ENCODE data around the gene SMIM14. TPM values are rescaled to one million over a fixed set of nuclear protein-coding genes. Genes with fewer than 3 reads are reported as not detected.
"Not testable (repeated sequence)": the region's sequence is repeated elsewhere in the genome, so short reads cannot be mapped to it uniquely, and the experiment has no call there.

SMIM14 gene
- total RNA-seq, 1 experiment from 2014 or later = 48.2 TPM

DNA sequence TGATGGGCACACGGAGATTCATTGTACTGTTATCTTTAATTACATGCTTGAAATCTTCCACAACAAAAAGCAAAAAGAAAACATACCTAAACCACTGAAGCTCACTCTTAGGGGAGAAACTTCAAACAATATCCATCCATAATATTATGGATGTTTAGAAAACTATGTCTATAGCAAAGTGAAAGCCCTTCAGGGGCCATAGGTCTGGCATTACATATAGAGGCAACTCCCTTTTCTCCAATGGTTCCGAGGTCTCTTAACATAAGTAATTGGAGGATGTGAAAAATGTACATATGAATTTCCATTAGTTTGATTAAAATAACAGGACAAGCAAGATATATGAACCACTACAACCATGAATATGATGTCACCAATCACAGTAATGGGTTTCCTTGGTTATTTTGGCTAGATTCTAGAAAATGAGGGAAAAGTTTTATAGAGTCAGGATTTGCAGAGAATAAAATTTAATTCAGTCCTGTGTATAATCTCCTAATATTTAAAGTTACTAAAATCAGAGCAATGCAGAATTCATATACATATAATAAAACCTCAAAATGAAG, 122.2 kb downstream of the SMIM14 start:
- no peaks in the 10 kb centered on the region for H3K9me3 ChIP-seq (ENCODE audit: control insufficient read depth, insufficient read depth, low read depth, low read length)
- peaks cover 15% of the 10 kb centered on the region for H3K36me3 ChIP-seq (ENCODE audit: control insufficient read depth, insufficient read depth, low read length)
- TF ChIP-seq, protein P1, sequence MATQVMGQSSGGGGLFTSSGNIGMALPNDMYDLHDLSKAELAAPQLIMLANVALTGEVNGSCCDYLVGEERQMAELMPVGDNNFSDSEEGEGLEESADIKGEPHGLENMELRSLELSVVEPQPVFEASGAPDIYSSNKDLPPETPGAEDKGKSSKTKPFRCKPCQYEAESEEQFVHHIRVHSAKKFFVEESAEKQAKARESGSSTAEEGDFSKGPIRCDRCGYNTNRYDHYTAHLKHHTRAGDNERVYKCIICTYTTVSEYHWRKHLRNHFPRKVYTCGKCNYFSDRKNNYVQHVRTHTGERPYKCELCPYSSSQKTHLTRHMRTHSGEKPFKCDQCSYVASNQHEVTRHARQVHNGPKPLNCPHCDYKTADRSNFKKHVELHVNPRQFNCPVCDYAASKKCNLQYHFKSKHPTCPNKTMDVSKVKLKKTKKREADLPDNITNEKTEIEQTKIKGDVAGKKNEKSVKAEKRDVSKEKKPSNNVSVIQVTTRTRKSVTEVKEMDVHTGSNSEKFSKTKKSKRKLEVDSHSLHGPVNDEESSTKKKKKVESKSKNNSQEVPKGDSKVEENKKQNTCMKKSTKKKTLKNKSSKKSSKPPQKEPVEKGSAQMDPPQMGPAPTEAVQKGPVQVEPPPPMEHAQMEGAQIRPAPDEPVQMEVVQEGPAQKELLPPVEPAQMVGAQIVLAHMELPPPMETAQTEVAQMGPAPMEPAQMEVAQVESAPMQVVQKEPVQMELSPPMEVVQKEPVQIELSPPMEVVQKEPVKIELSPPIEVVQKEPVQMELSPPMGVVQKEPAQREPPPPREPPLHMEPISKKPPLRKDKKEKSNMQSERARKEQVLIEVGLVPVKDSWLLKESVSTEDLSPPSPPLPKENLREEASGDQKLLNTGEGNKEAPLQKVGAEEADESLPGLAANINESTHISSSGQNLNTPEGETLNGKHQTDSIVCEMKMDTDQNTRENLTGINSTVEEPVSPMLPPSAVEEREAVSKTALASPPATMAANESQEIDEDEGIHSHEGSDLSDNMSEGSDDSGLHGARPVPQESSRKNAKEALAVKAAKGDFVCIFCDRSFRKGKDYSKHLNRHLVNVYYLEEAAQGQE (IDR thresholded peaks at IDR 0.05; ENCODE audit: insufficient read depth in 1 of 2, low read depth in 2 of 2, low read length in 1 of 2) = no peak
- TF ChIP-seq SIN3A (IDR thresholded peaks at IDR 0.05; ENCODE audit: borderline replicate concordance, insufficient read depth, low read depth, low read length) = no peak
- TF ChIP-seq POLR2AphosphoS5 (IDR thresholded peaks at IDR 0.05; ENCODE audit: low read depth, low read length) = no peak
- no peak for TF ChIP-seq TCF7L2 (IDR thresholded peaks at IDR 0.05; ENCODE audit: low read depth, low read length)
- TF ChIP-seq, protein P2, sequence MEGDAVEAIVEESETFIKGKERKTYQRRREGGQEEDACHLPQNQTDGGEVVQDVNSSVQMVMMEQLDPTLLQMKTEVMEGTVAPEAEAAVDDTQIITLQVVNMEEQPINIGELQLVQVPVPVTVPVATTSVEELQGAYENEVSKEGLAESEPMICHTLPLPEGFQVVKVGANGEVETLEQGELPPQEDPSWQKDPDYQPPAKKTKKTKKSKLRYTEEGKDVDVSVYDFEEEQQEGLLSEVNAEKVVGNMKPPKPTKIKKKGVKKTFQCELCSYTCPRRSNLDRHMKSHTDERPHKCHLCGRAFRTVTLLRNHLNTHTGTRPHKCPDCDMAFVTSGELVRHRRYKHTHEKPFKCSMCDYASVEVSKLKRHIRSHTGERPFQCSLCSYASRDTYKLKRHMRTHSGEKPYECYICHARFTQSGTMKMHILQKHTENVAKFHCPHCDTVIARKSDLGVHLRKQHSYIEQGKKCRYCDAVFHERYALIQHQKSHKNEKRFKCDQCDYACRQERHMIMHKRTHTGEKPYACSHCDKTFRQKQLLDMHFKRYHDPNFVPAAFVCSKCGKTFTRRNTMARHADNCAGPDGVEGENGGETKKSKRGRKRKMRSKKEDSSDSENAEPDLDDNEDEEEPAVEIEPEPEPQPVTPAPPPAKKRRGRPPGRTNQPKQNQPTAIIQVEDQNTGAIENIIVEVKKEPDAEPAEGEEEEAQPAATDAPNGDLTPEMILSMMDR (IDR thresholded peaks at IDR 0.05) = no peak
- no peak for DNase-seq (ENCODE audit: low read depth, low spot score)
- ChIA-PET POLR2A (no interaction called here), CTCF (no interaction called here)
- ATAC-seq = no peak
- in situ Hi-C loops (cut with HindIII; ENCODE audit: low pct_unique_long_range_greater_than_20kb, low sequenced_read_pairs) = no loop called here
- H3K27ac ChIP-seq (ENCODE audit: low read length) = no peak overlapping the region
- H3K27me3 ChIP-seq (ENCODE audit: control insufficient read depth, insufficient read depth, low read length) = no peaks in the 10 kb centered on the region
- no peak overlapping the region for H3K4me3 ChIP-seq (ENCODE audit: low read depth in 2 of 2, low read length in 2 of 2)
- BruUV-seq (replicated peaks) = TSS peak; percentile 29
- intact Hi-C loops (cut with micrococcal nuclease; ENCODE audit: unreplicated experiment) = no loop called here
- peaks cover 5% of the 10 kb centered on the region for H3K4me1 ChIP-seq (ENCODE audit: control insufficient read depth, insufficient read depth, low read length)

DNA sequence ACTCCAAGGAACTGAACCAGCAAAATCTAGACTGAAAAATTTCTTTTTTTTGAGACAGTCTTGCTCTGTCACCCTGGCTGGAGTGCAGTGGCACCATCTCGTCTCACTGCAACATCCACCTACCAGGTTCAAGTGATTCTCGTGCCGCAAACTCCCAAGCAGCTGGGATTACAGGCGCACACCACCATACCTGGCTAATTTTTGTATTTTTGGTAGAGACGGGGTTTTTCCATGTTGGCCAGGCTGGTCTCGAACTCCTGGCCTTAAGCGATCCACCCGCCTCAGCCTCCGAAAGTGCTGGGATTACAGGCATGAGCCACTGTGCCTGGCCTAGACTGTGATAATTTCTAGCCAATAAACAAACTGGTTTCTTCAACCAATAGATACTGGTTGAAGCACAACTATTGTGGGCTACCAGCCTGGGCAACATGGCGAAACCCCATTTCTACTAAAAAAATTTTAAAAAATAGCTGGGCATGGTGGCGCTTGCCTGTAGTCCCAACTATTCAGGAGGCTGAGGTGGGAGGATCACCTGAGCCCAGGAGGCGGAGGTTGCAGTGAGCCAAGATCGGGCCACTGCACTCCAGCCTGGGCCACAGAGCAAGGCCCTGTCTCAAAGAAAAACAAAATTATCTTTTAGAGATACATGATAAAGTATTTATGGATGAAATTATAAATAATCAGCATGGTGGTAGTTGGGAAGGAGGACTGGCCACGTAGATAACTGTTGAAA, 122.8 kb downstream of the SMIM14 start:
- DNase-seq (ENCODE audit: low read depth, low spot score); BruUV-seq (replicated peaks); H3K27me3 ChIP-seq (ENCODE audit: control insufficient read depth, insufficient read depth, low read length); intact Hi-C loops (cut with micrococcal nuclease; ENCODE audit: unreplicated experiment); CTCF ChIA-PET; H3K27ac ChIP-seq (ENCODE audit: low read length); ATAC-seq; in situ Hi-C loops (cut with HindIII; ENCODE audit: low pct_unique_long_range_greater_than_20kb, low sequenced_read_pairs); H3K9me3 ChIP-seq (ENCODE audit: control insufficient read depth, insufficient read depth, low read depth, low read length); POLR2A ChIA-PET; H3K4me1 ChIP-seq (ENCODE audit: control insufficient read depth, insufficient read depth, low read length); H3K4me3 ChIP-seq (ENCODE audit: low read depth in 2 of 2, low read length in 2 of 2): not testable (repeated sequence)
- H3K36me3 ChIP-seq (ENCODE audit: control insufficient read depth, insufficient read depth, low read length) = peaks cover 14% of the 10 kb centered on the region

DNA sequence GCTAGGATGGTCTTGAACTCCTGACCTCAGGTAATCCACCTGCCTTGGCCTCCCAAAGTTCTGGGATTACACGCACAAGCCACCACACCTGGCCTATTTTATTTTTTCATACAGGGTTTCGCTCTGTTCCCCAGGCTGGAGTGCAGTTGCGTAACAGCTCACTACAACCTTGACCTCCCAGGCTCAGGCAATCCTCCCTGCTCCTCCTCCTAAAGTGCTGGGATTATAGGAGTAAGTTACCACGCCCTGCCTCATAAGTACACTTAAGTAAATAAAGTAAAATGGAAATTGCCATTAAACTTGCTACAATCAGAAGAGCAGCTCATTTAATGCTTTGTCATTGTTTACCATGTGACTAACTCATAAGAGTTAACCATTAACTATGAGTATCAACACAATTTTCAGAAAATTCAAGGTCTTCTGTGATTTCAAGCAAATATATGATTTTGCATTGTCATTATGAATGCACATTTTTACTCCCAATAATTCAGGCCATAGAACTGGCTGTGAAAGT, 123.7 kb downstream of the SMIM14 start:
- in situ Hi-C loops (cut with HindIII; ENCODE audit: low pct_unique_long_range_greater_than_20kb, low sequenced_read_pairs) = no loop called here
- peak; percentile 62; the same call in 1 of the 2 replicates for ATAC-seq
- no peak for TF ChIP-seq TCF7L2 (IDR thresholded peaks at IDR 0.05; ENCODE audit: low read depth, low read length)
- TF ChIP-seq, protein P1 (IDR thresholded peaks at IDR 0.05; ENCODE audit: insufficient read depth in 1 of 2, low read depth in 2 of 2, low read length in 1 of 2) = no peak
- TF ChIP-seq, protein P2 (IDR thresholded peaks at IDR 0.05) = no peak
- no peak for TF ChIP-seq SIN3A (IDR thresholded peaks at IDR 0.05; ENCODE audit: borderline replicate concordance, insufficient read depth, low read depth, low read length)
- no peak for TF ChIP-seq POLR2AphosphoS5 (IDR thresholded peaks at IDR 0.05; ENCODE audit: low read depth, low read length)
- CTCF ChIA-PET = no interaction called here
- H3K27me3 ChIP-seq (ENCODE audit: control insufficient read depth, insufficient read depth, low read length) = no peaks in the 10 kb centered on the region
- H3K27ac ChIP-seq (ENCODE audit: low read length) = 0 out of 2 replicates have a peak overlapping the region, but pooled peaks have one; percentile 51
- H3K4me1 ChIP-seq (ENCODE audit: control insufficient read depth, insufficient read depth, low read length) = peaks cover 3% of the 10 kb centered on the region; the same call in 1 of the 2 replicates
- intact Hi-C loops (cut with micrococcal nuclease; ENCODE audit: unreplicated experiment) = no loop called here
- H3K4me3 ChIP-seq (ENCODE audit: low read depth in 2 of 2, low read length in 2 of 2) = no peak overlapping the region
- BruUV-seq (replicated peaks) = no TSS peak
- H3K9me3 ChIP-seq (ENCODE audit: control insufficient read depth, insufficient read depth, low read depth, low read length) = no peaks in the 10 kb centered on the region
- peak; percentile 59 for DNase-seq (ENCODE audit: low read depth, low spot score)
- POLR2A ChIA-PET = no interaction called here
- peaks cover 18% of the 10 kb centered on the region for H3K36me3 ChIP-seq (ENCODE audit: control insufficient read depth, insufficient read depth, low read length)
